ENCODE results near the gene PGLYRP1.
A peak's percentile ranks its signal among the peaks of the same experiment; 100 is the strongest.

PGLYRP1 gene

GRCh38 chr19:46022431-46023310 is at the start of gene PGLYRP1:
Gene PGLYRP1 (minus strand): TSS chr19:46023053. CDS start chr19:46023021, 32 bp downstream.
- no peak for DNase-seq

- no peak for DNase-seq
Measured at GRCh38 chr19:46069806-46070341, 47.0 kb upstream of the PGLYRP1 start.

GRCh38 chr19:46068345-46069258 is 45.7 kb upstream of the PGLYRP1 start:
- no peak for DNase-seq

- no peak for DNase-seq
Measured at GRCh38 chr19:46067691-46068090, 44.8 kb upstream of the PGLYRP1 start.

- no peak for DNase-seq
Measured at GRCh38 chr19:46066471-46066870, 43.6 kb upstream of the PGLYRP1 start.

- DNase-seq, result no peak
Measured at GRCh38 chr19:46065486-46066071, 42.7 kb upstream of the PGLYRP1 start.

- DNase-seq, result no peak
Measured at GRCh38 chr19:46063201-46063600, 40.3 kb upstream of the PGLYRP1 start.

GRCh38 chr19:46060012-46060411 is 37.2 kb upstream of the PGLYRP1 start:
- no peak for DNase-seq

- DNase-seq, result no peak
Measured at GRCh38 chr19:46058778-46059177, 35.9 kb upstream of the PGLYRP1 start.

GRCh38 chr19:46056536-46056935 is 33.7 kb upstream of the PGLYRP1 start:
- no peak for DNase-seq

GRCh38 chr19:46052896-46053295 is 30.0 kb upstream of the PGLYRP1 start:
- DNase-seq, result no peak

GRCh38 chr19:46049597-46049996 is 26.7 kb upstream of the PGLYRP1 start:
- DNase-seq, result no peak

- no peak for DNase-seq
Measured at GRCh38 chr19:46043519-46043918, 20.7 kb upstream of the PGLYRP1 start.

- DNase-seq, result no peak
Measured at GRCh38 chr19:46042252-46042883, 19.5 kb upstream of the PGLYRP1 start.

- DNase-seq, result peak; percentile 40
Measured at GRCh38 chr19:46040952-46041500, 18.2 kb upstream of the PGLYRP1 start, which contains the start of gene IGFL4. Gene IGFL4 (minus strand): TSS chr19:46041002. CDS start chr19:46040962, 40 bp downstream.

- DNase-seq, result no peak
Measured at GRCh38 chr19:46040125-46040524, 17.3 kb upstream of the PGLYRP1 start.

- no peak for DNase-seq
Measured at GRCh38 chr19:46036744-46037128, 13.9 kb upstream of the PGLYRP1 start.

- no peak for DNase-seq
Measured at GRCh38 chr19:46035986-46036743, 13.3 kb upstream of the PGLYRP1 start.

GRCh38 chr19:46035546-46035945 is 12.7 kb upstream of the PGLYRP1 start:
- DNase-seq, result no peak

- DNase-seq, result no peak
Measured at GRCh38 chr19:46033401-46033800, 10.5 kb upstream of the PGLYRP1 start.

GRCh38 chr19:46032597-46033025 is 9.8 kb upstream of the PGLYRP1 start:
- no peak for DNase-seq

Measured in NCI-H2029 treated with DMSO at 0.1 percent for 48 hours (cell line).